Right cardiac atrium (tissue), 5 donors: ENCODE results near the gene RARB. TPM values are rescaled to one million over a fixed set of nuclear protein-coding genes. Genes with fewer than 3 reads are reported as not detected.
A peak's percentile ranks its signal among the peaks of the same experiment; 100 is the strongest.

Experiments
- ATAC-seq, 2 donors: fragments of 200-7000 bp; cut with Tn5 transposase; one replicate each; pipeline versions ENCODE4 v1.8.0 to v1.9.1; 2020; ENCODE audit warnings: moderate library complexity in 2 of 2, mild to moderate bottlenecking in 1 of 2
- DNase-seq, 3 donors: peaks; one replicate each; pipeline ENCODE4 v3.0.0-alpha.2; 2020
- H3K27ac ChIP-seq: one replicate; pipeline ENCODE4 v1.5.1; 2013; ENCODE audit warnings: mild to moderate bottlenecking, low read length, control low read depth, moderate library complexity
- H3K27me3 ChIP-seq: one replicate; pipeline ENCODE4 v1.6.1; 2013; ENCODE audit not compliant: control insufficient read depth, insufficient read depth
- H3K4me1 ChIP-seq: one replicate; pipeline ENCODE4 v1.6.1; 2013; ENCODE audit warnings: low read length; ENCODE audit not compliant: control insufficient read depth, insufficient read depth
- H3K4me3 ChIP-seq: one replicate; pipeline ENCODE4 v1.5.1; 2013; ENCODE audit warnings: low read length, control low read depth
- H3K9me3 ChIP-seq: one replicate; pipeline ENCODE4 v1.6.1; 2013; ENCODE audit warnings: low read length; ENCODE audit not compliant: control insufficient read depth
- WGBS: extraction: QIAGEN DNeasy Blood & Tissue Kit; methylation state at CpG from one replicate; pipeline ENCODE4 v1.1.7; 2013; 5-methylcytosine and 5-hydroxymethylcytosine counted together
- intact Hi-C, 4 donors: fragments of 100-400 bp; cut with DNase I; formaldehyde crosslinking; loops; one replicate each; pipeline versions ENCODE4 v1.11.0 to v1.14.0; 2022 to 2023
- long read RNA-seq, 4 donors: library from polyadenylated mRNA; unstranded; transcript quantifications; one replicate each; pipeline ENCODE4 v2.0.0, GENCODE V29; 2020 to 2021
- polyA plus RNA-seq: library from polyadenylated mRNA; stranded (reverse); fragments of 200-250 nt; gene quantifications from one replicate; pipeline ENCODE4 v1.2.3, GENCODE V29; 2013
- total RNA-seq, 4 donors: library from RNA; stranded (reverse); fragmentation: NEBNext Ultra II Directional; extraction: Animal tissue kit (Norgen Biotek cat#: 25700); gene quantifications; one replicate each; pipeline ENCODE4 v1.2.1, GENCODE V29; 2021
- donor health status: healthy with polysubstance abuse.
- donor health status: DM: no; HTN: yes; CAD: no.
- donor health status: DM: no; HTN: no; CAD: no.
- donor health status: DM: no; HTN: yes; CAD: no; lungs with severe emphysema.
- donor health status: DM: yes; HTN: yes; CAD: no.

RARB gene
- total RNA-seq (10 to 100 TPM; 17.0 to 26.4 (median 24.7) TPM), polyA plus RNA-seq (9.5 TPM)
- long read RNA-seq, donor 1, transcript RARB-201 (8 exons, 3,084 nt): major isoform, 40 of 48 reads
- long read RNA-seq, donor 1, partial matches to known transcripts: 5 of 48 reads
- long read RNA-seq, donor 1, other reads (novel, unspliced or antisense): 3 of 48 reads
- long read RNA-seq, donor 2, transcript RARB-201 (8 exons, 3,084 nt): major isoform, 13 of 16 reads
- long read RNA-seq, donor 2, partial matches to known transcripts: 3 of 16 reads
- long read RNA-seq, donor 2, other reads (novel, unspliced or antisense): 0 of 16 reads
- long read RNA-seq, donor 3, transcript RARB-201 (8 exons, 3,084 nt): major isoform, 56 of 77 reads
- long read RNA-seq, donor 3, partial matches to known transcripts: 8 of 77 reads
- long read RNA-seq, donor 3, other reads (novel, unspliced or antisense): 12 of 77 reads
- long read RNA-seq, donor 4, transcript RARB-201 (8 exons, 3,084 nt): major isoform, 22 of 26 reads
- long read RNA-seq, donor 4, partial matches to known transcripts: 0 of 26 reads
- long read RNA-seq, donor 4, other reads (novel, unspliced or antisense): 2 of 26 reads

DNA sequence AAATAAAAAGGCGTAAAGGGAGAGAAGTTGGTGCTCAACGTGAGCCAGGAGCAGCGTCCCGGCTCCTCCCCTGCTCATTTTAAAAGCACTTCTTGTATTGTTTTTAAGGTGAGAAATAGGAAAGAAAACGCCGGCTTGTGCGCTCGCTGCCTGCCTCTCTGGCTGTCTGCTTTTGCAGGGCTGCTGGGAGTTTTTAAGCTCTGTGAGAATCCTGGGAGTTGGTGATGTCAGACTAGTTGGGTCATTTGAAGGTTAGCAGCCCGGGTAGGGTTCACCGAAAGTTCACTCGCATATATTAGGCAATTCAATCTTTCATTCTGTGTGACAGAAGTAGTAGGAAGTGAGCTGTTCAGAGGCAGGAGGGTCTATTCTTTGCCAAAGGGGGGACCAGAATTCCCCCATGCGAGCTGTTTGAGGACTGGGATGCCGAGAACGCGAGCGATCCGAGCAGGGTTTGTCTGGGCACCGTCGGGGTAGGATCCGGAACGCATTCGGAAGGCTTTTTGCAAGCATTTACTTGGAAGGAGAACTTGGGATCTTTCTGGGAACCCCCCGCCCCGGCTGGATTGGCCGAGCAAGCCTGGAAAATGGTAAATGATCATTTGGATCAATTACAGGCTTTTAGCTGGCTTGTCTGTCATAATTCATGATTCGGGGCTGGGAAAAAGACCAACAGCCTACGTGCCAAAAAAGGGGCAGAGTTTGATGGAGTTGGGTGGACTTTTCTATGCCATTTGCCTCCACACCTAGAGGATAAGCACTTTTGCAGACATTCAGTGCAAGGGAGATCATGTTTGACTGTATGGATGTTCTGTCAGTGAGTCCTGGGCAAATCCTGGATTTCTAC lies at the start of gene RARB:
TSS of gene RARB (plus strand) at position 322 of the 847 bp plus-strand sequence. CDS start at position 791, 469 bp downstream.
- Histone ChIP-seq H3K27ac (peak within 1 kb of the TSS; percentile 100), H3K4me3 (peak within 1 kb of the TSS; percentile 91), H3K4me1 (no peaks in the 10 kb centered on the region), H3K9me3 (no peaks in the 10 kb centered on the region), H3K27me3 (no peaks in the 10 kb centered on the region)
- intact Hi-C loops: loop anchor here in 3 of 4 donors (5.0 to 10.0 kb wide), 4 partner anchors 157 to 393 kb away; no protein-coding TSS in a partner anchor
- ATAC-seq (peak; percentile 93 to 94), DNase-seq (peak; percentile 71 to 87 (median 86))
- WGBS: under 1% methylated on average over 27 of the region's 27 CpGs

DNA sequence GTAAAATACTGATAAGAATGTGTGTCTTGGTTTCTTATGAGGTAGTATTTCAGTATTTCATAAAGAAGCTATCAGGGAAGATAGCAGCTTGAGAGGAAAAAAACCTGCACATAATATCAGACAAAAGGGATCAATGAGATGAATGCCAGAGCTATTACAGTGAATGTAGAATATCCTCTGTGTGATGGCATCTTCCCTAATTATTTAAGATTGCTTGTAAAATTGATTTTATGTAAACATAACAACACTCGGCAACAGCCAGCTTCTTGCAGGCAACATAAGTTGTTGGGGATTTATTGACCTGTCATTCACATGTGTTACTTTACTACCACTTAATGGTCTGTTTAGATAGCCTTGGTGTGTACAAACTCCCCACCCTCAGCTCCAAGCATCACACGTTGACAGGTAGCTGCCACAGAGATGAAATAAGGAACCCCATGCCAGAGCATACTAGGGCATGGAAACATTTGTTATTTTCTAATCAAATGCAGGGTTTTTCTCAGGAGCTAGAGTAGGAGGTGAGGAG lies 49.2 kb upstream of the RARB start:
- 85% methylated on average over 2 of the region's 2 CpGs for WGBS
- ATAC-seq: no peak
- H3K27me3 ChIP-seq: no peaks in the 10 kb centered on the region
- DNase-seq: no peak
- H3K27ac ChIP-seq: no peak overlapping the region
- intact Hi-C loops: no loop called here
- H3K4me3 ChIP-seq: no peak overlapping the region
- no peaks in the 10 kb centered on the region for H3K4me1 ChIP-seq
- H3K9me3 ChIP-seq: no peaks in the 10 kb centered on the region

DNA sequence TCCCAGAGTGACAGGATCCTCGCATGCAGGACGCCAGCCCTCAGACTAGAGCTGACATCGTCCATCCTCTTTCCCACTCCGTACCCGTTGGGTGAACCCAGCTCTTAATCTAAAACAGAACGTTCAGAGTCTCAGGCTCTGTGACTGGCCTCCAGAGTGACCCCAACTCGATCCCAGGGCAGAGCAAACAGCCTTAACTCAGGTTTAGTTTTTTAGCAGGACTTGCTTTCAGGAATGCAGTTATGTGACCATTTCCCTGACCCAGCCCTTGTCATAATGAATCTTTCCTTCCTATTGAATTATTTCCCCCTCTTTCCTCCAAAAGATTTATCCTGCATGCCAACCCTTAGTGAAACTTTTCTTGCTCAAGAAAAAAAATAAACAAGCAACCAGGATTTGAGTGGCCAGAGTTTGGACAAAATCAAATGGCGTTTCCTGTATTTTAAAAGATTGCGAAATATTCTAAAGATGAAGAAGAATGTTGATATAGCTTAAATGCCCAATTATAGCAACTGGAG lies 47.8 kb upstream of the RARB start:
- ATAC-seq (no peak), DNase-seq (no peak)
- H3K27ac ChIP-seq: no peak overlapping the region
- no peaks in the 10 kb centered on the region for H3K9me3 ChIP-seq
- H3K4me1 ChIP-seq: no peaks in the 10 kb centered on the region
- no peak overlapping the region for H3K4me3 ChIP-seq
- 53% methylated on average over 9 of the region's 9 CpGs for WGBS
- intact Hi-C loops: no loop called here
- H3K27me3 ChIP-seq: no peaks in the 10 kb centered on the region

- DNase-seq (no peak), ATAC-seq (no peak)
- H3K27me3 ChIP-seq: no peaks in the 10 kb centered on the region
- H3K27ac ChIP-seq: no peak overlapping the region
- no peaks in the 10 kb centered on the region for H3K9me3 ChIP-seq
- H3K4me3 ChIP-seq: no peak overlapping the region
- H3K4me1 ChIP-seq: peaks cover 4% of the 10 kb centered on the region
- WGBS: 55% methylated on average over 3 of the region's 3 CpGs
- intact Hi-C loops: no loop called here
Observed at GRCh38 chr3:25381083-25381482, 47.0 kb upstream of the RARB start.

- no peaks in the 10 kb centered on the region for H3K9me3 ChIP-seq
- intact Hi-C loops: no loop called here
- DNase-seq: no peak
- H3K27ac ChIP-seq: no peak overlapping the region
- no peak overlapping the region for H3K4me3 ChIP-seq
- ATAC-seq: no peak
- H3K27me3 ChIP-seq: no peaks in the 10 kb centered on the region
- H3K4me1 ChIP-seq: peaks cover 4% of the 10 kb centered on the region
- WGBS: 73% methylated on average over 3 of the region's 3 CpGs
Observed at GRCh38 chr3:25384471-25384870, 43.6 kb upstream of the RARB start.

- Histone ChIP-seq H3K27me3 (no peaks in the 10 kb centered on the region), H3K4me1 (peaks cover 4% of the 10 kb centered on the region), H3K4me3 (no peak overlapping the region), H3K27ac (peak overlapping the region; percentile 1), H3K9me3 (no peaks in the 10 kb centered on the region)
- intact Hi-C loops: no loop called here
- WGBS: 45% methylated on average over 9 of the region's 9 CpGs
- DNase-seq: peak in 1 of 3 donors; percentile 15
- peak in 1 of 2 donors; percentile 86 for ATAC-seq
Observed at GRCh38 chr3:25385807-25386460, 42.1 kb upstream of the RARB start.

- ATAC-seq (no peak), DNase-seq (no peak)
- Histone ChIP-seq H3K9me3 (no peaks in the 10 kb centered on the region), H3K4me3 (no peak overlapping the region), H3K4me1 (peaks cover 4% of the 10 kb centered on the region), H3K27ac (no peak overlapping the region), H3K27me3 (no peaks in the 10 kb centered on the region)
- intact Hi-C loops: no loop called here
- 93% methylated on average over 4 of the region's 4 CpGs for WGBS
Observed at GRCh38 chr3:25386686-25387255, 41.3 kb upstream of the RARB start.

DNA sequence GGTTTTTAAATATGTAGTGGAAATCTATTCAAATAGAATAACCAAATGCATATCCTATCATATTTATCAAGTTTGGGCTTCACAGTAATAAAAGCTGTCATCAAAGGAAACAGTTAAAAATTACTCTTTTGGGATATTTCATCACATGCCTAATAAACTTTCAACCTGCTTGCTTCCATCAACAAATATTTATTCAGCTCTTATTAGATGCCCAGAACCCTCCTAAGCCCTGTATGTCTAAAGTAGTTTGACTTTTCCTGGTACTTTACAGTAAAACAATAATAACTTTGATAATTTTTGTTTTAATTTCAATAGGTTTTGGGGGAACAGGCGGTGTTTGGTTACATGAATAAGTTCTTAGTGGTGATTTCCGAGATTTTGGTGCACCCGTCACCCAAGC lies 37.5 kb upstream of the RARB start:
- Histone ChIP-seq H3K27ac (no peak overlapping the region), H3K27me3 (no peaks in the 10 kb centered on the region), H3K4me1 (peaks cover 4% of the 10 kb centered on the region), H3K4me3 (no peak overlapping the region), H3K9me3 (no peaks in the 10 kb centered on the region)
- DNase-seq: no peak
- 96% methylated on average over 3 of the region's 3 CpGs for WGBS
- intact Hi-C loops: no loop called here
- no peak for ATAC-seq

DNA sequence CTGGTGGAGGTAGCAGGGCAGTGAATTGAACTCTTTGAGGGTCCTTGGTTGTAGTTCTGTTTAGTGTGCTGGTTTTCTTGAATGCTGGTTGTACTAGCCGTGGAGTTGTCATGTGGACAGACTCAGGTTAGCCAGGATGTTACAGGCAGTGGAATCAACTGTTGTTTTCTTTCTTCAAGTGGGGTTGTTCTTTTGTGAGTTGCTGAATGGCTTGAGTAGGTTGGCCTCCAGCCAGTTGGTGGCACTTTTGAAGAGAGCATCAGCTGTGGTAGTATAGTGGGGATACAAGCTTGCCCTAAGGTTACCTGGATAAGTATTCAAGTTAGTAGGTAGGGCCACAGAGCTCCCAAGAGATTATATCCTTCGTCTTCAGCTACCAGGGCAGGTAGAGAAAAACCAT lies 31.8 kb upstream of the RARB start:
- no peak for ATAC-seq
- no peaks in the 10 kb centered on the region for H3K4me1 ChIP-seq
- no peak for DNase-seq
- WGBS: 95% methylated on average over 2 of the region's 2 CpGs
- no peak overlapping the region for H3K4me3 ChIP-seq
- H3K9me3 ChIP-seq: no peaks in the 10 kb centered on the region
- H3K27ac ChIP-seq: no peak overlapping the region
- no peaks in the 10 kb centered on the region for H3K27me3 ChIP-seq
- intact Hi-C loops: no loop called here

DNA sequence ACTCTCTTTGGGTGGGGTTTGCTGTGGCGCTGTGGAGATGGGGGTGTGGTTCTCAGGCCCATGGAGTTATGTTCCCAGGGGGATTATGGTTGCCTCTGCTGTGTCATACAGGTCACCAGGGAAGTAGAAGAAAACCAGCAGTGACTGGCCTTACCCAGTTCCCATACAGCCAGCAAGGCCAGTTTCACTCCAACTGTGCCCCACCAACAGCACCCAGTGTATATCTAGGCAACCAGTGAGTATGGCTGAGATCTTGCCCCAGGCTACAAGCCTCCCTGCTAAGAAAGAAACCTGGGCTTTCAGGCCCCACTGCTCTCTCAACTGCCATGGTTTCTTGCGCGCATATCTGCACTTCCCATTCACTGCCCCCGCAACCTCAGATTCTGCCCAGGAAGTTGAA lies 31.4 kb upstream of the RARB start:
- WGBS: 98% methylated on average over 4 of the region's 4 CpGs
- intact Hi-C loops: no loop called here

More for the DNA sequence above, 31.4 kb upstream of the RARB start:
- DNase-seq (no peak), ATAC-seq (no peak)
- H3K9me3 ChIP-seq: no peaks in the 10 kb centered on the region
- no peaks in the 10 kb centered on the region for H3K27me3 ChIP-seq
- no peak overlapping the region for H3K27ac ChIP-seq
- no peaks in the 10 kb centered on the region for H3K4me1 ChIP-seq
- no peak overlapping the region for H3K4me3 ChIP-seq
